Hematopoietic multipotent progenitor cell treated with erythropoietin and hydrocortisone succinate and interleukin-3 and kit ligand, for 8 days (in vitro differentiated cells): ENCODE results near the gene TBC1D19.

ENCODE experiments used
- DNase-seq: peaks from one replicate; pipeline ENCODE4 v3.0.0-alpha.2; 2015

TBC1D19 gene

DNA sequence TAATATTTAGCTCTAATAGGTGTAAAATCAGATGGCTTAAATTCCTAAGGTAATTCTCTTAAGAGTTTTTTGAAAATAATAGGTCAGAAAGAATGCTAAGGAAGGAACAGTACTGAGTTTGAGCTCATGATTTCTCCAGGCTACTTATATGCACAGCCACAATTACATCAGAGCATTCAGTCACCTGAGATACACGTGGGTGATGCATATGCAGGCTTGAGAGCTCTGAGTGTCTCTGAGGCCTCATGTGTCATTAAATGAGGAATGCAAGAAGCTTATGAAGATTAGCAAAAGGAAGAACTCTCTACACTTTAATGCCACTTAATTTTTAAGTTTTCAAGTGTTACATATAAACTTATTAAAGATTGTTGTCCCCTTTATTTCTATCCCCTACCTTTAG lies 152.7 kb downstream of the TBC1D19 start:
- DNase-seq, result no peak

DNA sequence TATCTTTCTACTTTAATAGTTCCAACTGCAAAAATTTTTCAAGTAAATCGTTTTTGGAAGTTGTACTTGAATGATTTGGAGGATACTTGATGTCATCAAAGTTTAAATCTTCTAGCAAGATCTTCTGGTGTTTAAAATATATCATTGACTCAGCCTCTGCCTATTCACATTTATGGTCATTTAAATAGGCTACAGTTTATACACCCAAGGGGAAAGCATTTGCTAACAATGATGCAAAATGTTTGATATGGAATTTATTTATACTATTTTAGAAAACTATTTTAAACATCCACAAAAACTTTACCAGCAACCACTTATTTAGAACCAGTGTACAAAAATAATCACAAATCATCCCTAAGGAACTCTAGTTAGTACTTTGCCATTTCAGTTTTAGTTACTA lies 153.5 kb downstream of the TBC1D19 start:
- DNase-seq, result no peak

GRCh38 chr4:26741491-26741871 lies 157.6 kb downstream of the TBC1D19 start:
- DNase-seq, result no peak

DNA sequence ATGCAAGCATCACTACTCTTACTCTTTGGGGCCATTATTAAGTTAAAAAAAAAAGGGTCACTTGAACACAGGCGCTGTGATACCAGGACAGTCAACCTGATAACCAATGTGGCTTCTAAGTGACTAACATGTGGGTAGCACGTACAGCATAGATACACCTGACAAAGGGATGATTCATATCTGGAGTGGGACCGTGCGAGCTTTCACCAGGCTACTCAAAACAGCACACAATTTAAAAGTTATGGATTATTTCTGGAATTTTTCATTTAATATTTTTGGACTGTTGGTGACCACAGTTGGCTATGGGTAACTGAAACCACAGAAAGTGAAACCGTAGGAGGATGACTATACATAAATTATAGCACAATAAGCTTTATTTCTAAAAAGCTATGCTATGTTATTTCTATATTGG lies 162.9 kb downstream of the TBC1D19 start:
- peak; percentile 33 for DNase-seq

DNA sequence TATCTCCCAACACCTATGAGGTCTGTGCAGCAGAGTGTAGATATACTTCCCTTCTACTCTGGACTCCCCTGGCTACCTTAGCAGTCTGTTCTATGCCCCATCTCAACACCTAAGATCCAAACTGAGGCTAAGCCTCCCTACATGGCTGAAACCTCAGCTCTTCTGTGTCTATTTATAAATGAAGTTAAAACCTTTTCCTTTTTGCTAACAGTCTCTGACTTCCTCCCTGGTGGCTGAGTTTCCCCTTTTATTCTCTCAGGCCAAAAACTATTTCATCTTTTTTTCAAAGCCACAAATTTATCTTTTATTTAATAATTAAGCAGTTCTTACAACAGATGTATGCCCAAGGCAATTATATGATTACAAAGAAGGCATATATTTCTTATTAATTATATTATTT lies 164.9 kb downstream of the TBC1D19 start:
- DNase-seq, result no peak

DNA sequence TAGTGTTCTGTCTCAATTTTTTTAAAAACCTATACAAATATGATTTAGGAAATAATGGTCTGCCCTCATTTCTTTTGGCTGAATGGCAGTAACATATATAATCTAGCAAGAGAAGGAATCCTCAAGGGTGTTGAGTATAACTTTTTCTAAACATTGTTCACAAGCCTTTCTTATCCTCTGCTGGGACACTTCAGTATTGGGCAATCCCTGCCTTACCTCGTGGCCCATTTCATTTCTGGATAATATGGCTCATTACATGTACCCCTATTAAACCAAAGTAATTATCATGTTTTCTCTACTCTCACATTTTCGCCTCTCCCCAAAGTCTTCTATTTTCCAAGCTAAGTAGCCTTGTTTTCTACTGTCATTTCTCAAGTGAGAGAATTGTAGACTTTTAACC lies 166.0 kb downstream of the TBC1D19 start:
- no peak for DNase-seq

- DNase-seq, result no peak
Observed at GRCh38 chr4:26751004-26751403, 167.1 kb downstream of the TBC1D19 start.

- DNase-seq, result no peak
Observed at GRCh38 chr4:26751838-26752237, 168.0 kb downstream of the TBC1D19 start.

DNA sequence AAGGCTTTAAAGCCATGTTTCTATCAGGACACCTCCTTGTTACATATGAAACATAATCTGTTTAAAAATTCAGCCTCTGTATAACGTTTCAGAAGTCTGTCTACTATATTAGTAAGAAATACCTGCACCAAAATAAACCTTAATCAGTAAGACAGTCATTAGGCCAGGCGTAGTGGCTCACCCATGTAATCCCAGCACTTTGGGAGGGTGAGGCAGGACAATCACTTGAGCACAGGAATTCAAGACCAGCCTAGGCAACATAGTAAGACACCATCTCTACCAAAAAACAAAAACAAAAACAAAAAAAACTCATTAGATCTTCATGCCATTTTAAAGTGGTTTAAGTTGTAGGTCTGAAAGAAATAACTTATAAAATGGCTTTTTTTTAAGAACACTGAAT lies 169.3 kb downstream of the TBC1D19 start:
- no peak for DNase-seq

DNA sequence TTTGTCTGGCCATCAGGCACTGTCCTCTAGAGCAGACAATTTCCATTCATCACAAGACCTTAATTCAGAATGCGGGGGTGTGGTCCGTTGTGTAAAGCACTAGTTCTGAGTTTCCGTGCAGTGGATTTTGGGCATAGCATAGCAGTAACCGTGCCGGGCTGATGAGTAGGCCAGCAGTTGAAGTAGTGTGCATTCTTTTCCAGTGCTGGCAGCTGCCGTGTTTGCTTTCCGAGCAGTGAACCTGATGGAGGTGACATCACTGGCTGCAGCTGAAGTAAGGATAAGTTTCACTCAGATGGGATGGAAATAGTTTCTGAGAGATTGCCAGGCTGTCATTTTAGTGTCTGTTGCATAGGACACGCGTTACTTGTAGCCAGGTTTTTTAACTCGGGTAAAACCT lies 169.7 kb downstream of the TBC1D19 start:
- no peak for DNase-seq

- DNase-seq, result no peak
Observed at GRCh38 chr4:26757751-26758150, 173.9 kb downstream of the TBC1D19 start.

DNA sequence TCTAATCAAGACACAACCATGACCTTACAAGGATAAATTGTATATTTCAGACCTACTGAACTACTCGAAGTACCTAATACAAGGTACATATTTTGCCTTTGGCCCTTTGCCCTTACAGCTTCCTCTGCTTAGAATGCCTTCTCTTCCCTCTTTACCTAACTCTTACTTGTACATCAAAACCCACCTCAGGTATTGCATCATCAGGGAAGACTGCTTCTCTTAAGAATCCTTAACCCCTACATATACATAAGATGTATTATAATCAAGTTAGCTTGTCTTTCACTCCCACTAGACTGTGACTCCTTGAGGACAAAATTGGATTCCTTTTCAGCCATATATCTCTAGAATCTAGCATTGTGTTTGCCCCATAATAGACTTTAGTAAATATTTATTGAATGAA lies 175.0 kb downstream of the TBC1D19 start:
- no peak for DNase-seq

- no peak for DNase-seq
Observed at GRCh38 chr4:26762650-26763049, 178.8 kb downstream of the TBC1D19 start.

GRCh38 chr4:26763063-26763462 lies 179.2 kb downstream of the TBC1D19 start:
- DNase-seq, result no peak

DNA sequence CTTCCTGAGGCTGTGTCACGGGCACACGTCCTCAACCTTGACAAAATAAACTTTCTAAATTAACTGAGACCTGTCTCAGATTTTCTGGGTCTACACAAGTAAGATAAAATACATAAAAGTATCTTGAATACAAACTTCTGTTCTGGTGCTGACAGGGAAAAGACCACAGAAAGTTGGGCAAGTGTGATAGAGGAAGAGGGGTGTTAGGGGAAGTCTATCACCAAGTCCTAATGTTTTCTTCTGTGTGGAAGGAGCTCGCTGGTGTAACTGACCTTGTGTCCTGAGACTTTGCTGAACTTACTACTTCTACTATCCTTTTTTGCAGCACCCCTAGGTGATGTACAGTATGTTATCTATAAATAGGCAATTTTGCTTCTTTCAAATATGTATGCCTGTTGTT lies 179.8 kb downstream of the TBC1D19 start:
- DNase-seq, result no peak

GRCh38 chr4:26764231-26764630 lies 180.3 kb downstream of the TBC1D19 start:
- DNase-seq, result no peak

- peak; percentile 54 for DNase-seq
Observed at GRCh38 chr4:26765515-26765914, 181.6 kb downstream of the TBC1D19 start.

- no peak for DNase-seq
Observed at GRCh38 chr4:26766141-26766540, 182.3 kb downstream of the TBC1D19 start.

GRCh38 chr4:26772096-26772873 lies 188.4 kb downstream of the TBC1D19 start:
- no peak for DNase-seq

GRCh38 chr4:26779224-26779623 lies 195.3 kb downstream of the TBC1D19 start:
- no peak for DNase-seq

DNA sequence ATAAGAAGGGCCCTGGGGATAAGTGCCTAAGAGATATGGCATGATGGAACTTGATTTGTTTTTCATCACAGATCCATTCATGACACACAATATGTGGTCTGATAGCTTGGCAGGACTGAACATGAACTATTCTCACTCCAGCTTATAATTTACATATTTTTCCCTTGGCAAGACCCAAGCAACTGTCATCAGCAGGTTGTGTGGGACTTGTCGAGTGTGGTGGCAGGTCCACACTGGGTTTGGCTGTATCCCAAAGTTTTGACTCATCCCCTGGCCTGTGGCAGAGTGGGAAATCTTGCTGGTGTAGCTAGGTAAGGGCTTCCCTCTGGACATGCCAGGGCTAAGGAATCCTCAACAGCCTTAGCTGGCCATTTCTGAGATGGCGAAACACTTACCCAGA lies 195.8 kb downstream of the TBC1D19 start:
- no peak for DNase-seq

DNA sequence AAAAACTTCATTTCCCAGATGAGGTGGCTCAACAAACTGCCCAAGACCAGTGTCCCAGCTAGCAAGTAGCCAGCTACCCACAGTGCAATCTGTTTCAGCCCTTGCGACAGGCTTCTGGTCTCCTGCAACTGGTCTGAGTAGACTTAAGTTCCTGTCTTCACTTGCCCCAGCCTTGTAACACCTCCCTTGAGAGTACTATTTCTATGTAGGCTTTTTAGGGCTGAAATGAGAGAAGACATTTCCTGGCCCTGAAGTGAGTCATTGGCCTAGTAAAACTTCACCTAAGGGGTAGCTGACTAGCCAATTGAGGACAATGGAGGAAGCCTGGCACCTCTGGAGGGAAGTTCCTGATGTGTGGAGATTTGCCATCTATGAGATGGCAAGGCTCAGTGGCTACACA lies 196.7 kb downstream of the TBC1D19 start:
- no peak for DNase-seq

GRCh38 chr4:26782168-26782829 lies 198.4 kb downstream of the TBC1D19 start:
- DNase-seq, result peak; percentile 94

DNA sequence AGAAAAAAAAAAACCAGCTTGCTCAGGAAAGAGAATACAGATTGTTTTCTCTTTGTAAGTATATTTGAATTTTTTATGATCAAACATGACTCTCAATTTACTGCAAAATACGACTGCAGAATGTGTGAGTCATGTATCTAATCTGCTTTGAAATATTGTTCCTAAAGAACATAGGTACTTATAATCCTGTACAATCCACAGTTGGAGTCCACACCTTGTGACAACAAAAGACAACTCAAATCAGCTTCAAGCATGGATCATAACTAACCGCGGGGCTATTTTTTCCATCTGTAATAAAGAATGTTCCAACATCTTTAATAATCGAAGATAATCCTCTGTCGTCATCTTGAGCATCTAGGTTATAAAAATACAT lies 198.9 kb downstream of the TBC1D19 start:
- DNase-seq, result peak; percentile 49
